Sigmoid colon (tissue), 4 donors: Measurements from ENCODE around the gene ARHGAP12.

Experiments used
- CTCF ChIP-seq, 4 experiments: fragments of 450-650 bp in 3 of 4; fragments of 200-600 bp in 1 of 4; IDR thresholded peaks; one replicate each; pipeline ENCODE4 v1.5.1; 2016 to 2019; ENCODE audit warnings: antibody characterized with exemption in 4 of 4, mild to moderate bottlenecking in 3 of 4, moderate library complexity in 2 of 4
- EP300 ChIP-seq, 4 donors: sonication (generic); formaldehyde crosslinking; IDR thresholded peaks; one replicate each; pipeline ENCODE4 v1.6.1; 2017; ENCODE audit warnings: antibody characterized with exemption in 4 of 4

- TF ChIP-seq CTCF (IDR thresholded peaks at IDR 0.05), result no peak
- no peak for TF ChIP-seq EP300 (IDR thresholded peaks at IDR 0.05)
Measured at GRCh38 chr10:31853629-31854028, 75.0 kb downstream of the ARHGAP12 start.
